ENCODE measurements around the gene TLE6.
"Not testable (repeated sequence)": the region's sequence is repeated elsewhere in the genome, so short reads cannot be mapped to it uniquely, and the experiment has no call there.

Gene TLE6

GRCh38 chr19:3029065-3029923 lies 51.9 kb downstream of the TLE6 start, which contains the start of gene TLE2:
Gene TLE2 (minus strand): TSS chr19:3029280. CDS start chr19:3028904, 376 bp downstream.
- no peak for DNase-seq (ENCODE audit: low read depth)

GRCh38 chr19:3031607-3031867 lies 54.2 kb downstream of the TLE6 start:
- no peak for DNase-seq (ENCODE audit: low read depth)

DNA sequence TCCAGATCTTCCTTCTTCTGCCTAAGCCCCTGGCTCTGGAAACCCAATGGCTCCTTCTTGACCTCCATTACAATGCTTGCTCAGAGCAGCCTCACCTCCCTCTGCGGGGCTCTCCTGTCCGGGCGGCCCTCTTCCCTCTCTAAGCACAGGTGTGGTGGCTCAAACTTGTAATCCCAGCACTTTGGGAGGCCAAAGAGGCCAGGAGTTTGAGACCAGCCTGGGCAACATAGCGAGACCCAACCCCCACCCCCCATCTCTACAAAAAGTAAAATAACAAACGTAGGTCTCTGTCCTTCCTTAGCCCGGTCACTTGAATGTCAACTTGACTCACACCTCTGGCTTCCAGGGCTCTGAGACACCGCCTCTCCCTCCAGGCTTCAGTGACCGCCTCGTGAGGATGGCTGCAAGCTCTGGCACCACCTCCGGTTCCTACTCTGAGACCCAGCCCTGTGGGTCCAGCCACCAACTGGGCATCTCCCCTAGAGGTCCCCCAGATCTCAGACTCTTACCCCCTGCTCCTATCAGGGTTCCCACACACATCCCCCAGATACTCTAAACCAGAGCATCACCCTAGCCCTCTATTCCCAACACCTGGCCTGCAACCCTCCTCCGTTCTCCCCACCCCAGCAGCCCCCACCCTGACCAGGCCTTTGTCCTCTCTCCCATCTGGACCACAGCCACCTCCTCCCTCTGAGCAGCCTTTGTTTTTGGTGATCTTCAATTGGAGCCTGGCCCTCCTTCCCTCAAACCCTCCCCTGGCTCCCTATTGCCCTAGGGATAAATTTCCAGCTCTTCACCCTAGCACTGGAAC lies 56.4 kb downstream of the TLE6 start:
- DNase-seq (ENCODE audit: low read depth), result no peak

- DNase-seq (ENCODE audit: low read depth), result no peak
Observed at GRCh38 chr19:3034406-3034655, 57.0 kb downstream of the TLE6 start.

DNA sequence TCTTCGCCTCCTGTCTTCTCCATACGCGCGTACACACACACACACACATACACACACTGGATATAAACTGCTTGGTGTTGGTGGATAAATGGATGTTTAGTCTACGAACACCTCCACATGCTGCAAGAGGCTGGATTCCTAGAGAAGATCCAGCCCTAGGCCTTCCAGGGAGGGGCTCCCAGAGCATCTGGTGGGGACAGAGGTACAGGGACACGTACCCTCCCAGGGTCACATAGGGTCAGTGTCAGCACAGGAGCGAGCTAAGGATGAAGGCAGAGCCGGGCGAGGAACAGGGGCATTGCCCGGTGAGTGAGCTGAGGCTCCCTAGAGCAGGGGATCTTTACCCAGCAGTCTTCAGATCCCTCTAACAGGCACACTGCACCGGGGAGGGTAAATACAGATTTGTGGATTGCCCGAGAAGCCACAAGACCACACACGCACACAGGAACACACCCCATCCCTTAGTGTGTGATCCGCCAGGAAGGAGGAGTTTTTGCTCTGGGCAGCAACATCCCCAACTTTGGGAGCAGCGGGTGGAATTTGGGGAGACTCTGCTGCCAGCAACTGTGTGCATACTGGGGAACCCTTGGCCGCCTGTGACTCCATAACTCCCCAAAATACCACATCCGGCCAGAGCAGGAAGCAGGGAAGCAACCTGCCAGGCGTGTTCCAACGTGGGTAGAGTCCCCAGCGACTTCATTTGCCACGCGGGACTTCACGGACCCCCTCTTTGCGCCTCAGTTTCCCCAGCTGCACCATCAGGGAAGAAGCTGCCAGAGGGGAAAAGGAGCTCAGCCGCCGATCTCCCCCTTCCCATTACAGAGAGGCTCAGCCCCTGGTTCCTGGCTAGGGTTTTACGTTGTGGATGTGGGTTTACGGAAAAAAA lies 57.5 kb downstream of the TLE6 start:
- no peak for DNase-seq (ENCODE audit: low read depth)

GRCh38 chr19:3035542-3036118 lies 58.3 kb downstream of the TLE6 start:
- DNase-seq (ENCODE audit: low read depth), result peak; percentile 89

DNA sequence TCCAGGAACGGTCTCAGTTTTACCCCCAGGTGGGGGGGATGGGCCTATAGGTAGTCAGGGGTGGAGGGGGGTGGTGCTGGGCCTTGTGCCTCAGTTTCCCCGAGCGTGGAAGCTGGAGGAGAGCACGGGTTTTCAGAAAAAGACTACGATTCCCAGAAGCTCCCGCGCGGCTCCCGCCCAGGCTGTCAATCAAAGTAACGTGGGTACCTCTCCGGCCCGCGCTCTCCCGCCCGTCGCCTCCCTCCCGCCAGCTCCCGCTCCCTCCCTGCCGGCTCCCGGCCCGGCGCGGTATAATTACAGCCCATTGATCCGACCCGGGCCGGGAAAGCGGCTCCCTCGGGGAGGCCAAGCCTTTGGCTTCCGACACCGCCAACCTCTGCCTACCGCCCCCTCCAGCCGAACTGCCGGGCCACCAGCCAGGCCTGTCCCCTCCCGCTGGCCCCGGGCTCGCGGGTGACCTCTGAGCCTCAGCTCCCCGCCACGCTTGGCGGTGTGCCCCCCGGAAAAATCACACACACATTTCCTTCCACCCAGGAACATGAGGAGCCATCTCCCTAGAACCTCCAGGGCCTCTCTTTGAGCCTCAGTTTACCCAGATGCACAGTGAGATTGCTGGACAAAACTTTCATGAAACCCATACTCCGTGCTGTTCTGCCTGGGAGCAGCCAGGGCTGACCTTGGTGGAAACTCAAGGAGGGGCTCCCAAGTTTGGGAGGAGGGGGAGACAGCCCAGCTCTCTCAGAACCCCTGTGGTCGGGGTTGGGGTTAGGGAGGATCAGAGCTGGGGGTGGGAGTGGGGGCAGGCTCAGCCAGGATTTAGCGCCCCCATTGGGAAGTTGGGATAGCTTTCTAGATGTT lies 59.0 kb downstream of the TLE6 start:
- peak; percentile 73 for DNase-seq (ENCODE audit: low read depth)

GRCh38 chr19:3036977-3037544 lies 59.7 kb downstream of the TLE6 start:
- not testable (repeated sequence) for DNase-seq (ENCODE audit: low read depth)

- DNase-seq (ENCODE audit: low read depth), result no peak
Observed at GRCh38 chr19:3038214-3038613, 60.9 kb downstream of the TLE6 start.

GRCh38 chr19:3039125-3039524 lies 61.8 kb downstream of the TLE6 start:
- no peak for DNase-seq (ENCODE audit: low read depth)

DNA sequence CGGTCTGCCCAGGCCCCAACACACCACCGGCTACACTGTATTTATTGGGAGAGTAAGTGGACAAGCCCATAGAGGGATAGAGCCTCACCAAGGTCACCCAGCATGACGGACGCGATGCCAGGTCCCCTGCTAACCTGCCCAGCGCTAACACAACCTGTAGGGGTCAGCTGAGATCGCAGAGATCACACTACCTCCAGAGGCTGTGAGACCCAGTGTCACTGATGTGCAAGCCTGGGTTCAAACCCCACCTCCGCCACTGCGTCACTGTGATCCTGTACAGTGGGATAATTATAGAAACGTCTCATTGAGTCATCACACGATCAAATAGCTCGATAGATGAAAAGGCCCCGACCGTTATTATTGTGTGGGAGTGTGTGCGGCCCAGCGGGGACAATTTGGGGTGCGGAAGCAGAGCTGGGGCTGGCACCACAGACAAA lies 62.3 kb downstream of the TLE6 start:
- DNase-seq (ENCODE audit: low read depth), result no peak

GRCh38 chr19:3041327-3041726 lies 64.0 kb downstream of the TLE6 start:
- DNase-seq (ENCODE audit: low read depth), result no peak

- DNase-seq (ENCODE audit: low read depth), result no peak
Observed at GRCh38 chr19:3041761-3042620, 64.6 kb downstream of the TLE6 start.

GRCh38 chr19:3042621-3043267 lies 65.4 kb downstream of the TLE6 start:
- no peak for DNase-seq (ENCODE audit: low read depth)

Data from activated gamma-delta T cell treated with anti-CD3 and anti-CD28 coated beads, Interleukin-2, amount 50 U/mL, for 16 hours (primary cell).